HepG2 (cell line): ENCODE results near the gene ZC3H7B. TPM values are rescaled to one million over a fixed set of nuclear protein-coding genes. Genes with fewer than 3 reads are reported as not detected.

Experiments used
- ATRX ChIP-seq: sonication (generic); formaldehyde crosslinking; IDR thresholded peaks from 2 replicates; pipeline ENCODE4 v1.4.0; 2020; ENCODE audit warnings: missing genetic modification reagents, borderline replicate concordance
- KDM2A ChIP-seq: sonication (generic); formaldehyde crosslinking; IDR thresholded peaks from 2 replicates; pipeline ENCODE4 v1.4.0; 2020; ENCODE audit warnings: low read depth, missing genetic modification reagents, borderline replicate concordance
- MTF2 ChIP-seq: sonication (generic); formaldehyde crosslinking; IDR thresholded peaks from 2 replicates; pipeline ENCODE4 v1.5.0; 2020; ENCODE audit warnings: missing genetic modification reagents, borderline replicate concordance
- SIX1 ChIP-seq: sonication (generic); formaldehyde crosslinking; IDR thresholded peaks from 2 replicates; pipeline ENCODE4 v1.4.0; 2020; ENCODE audit warnings: missing genetic modification reagents, borderline replicate concordance
- STAT5B ChIP-seq: sonication (generic); formaldehyde crosslinking; IDR thresholded peaks from 2 replicates; pipeline ENCODE4 v1.4.0; 2020; ENCODE audit warnings: missing genetic modification reagents
- U2AF2 ChIP-seq: fragments of 200-400 bp; formaldehyde crosslinking; IDR thresholded peaks from 2 replicates; pipeline ENCODE4 v1.6.1; 2017; ENCODE audit warnings: low read depth, mild to moderate bottlenecking, low read length
- ZBTB1 ChIP-seq: sonication (generic); formaldehyde crosslinking; IDR thresholded peaks from 2 replicates; pipeline ENCODE4 v1.4.0; 2020; ENCODE audit warnings: missing genetic modification reagents, borderline replicate concordance
- ZFYVE20 ChIP-seq: sonication (generic); formaldehyde crosslinking; IDR thresholded peaks from 2 replicates; pipeline ENCODE4 v1.8.0; 2023; ENCODE audit warnings: low read depth, mild to moderate bottlenecking, moderate library complexity, missing genetic modification reagents, borderline replicate concordance
- ZNF326 ChIP-seq: sonication (generic); formaldehyde crosslinking; IDR thresholded peaks from 2 replicates; pipeline ENCODE4 v1.4.0; 2020; ENCODE audit warnings: missing genetic modification reagents, borderline replicate concordance
- ZNF350 ChIP-seq: sonication (generic); formaldehyde crosslinking; IDR thresholded peaks from 2 replicates; pipeline ENCODE4 v1.4.0; 2020; ENCODE audit warnings: mild to moderate bottlenecking, low read depth, missing genetic modification reagents, borderline replicate concordance
- ZNF382 ChIP-seq: sonication (generic); formaldehyde crosslinking; IDR thresholded peaks from 2 replicates; pipeline ENCODE4 v1.5.0; 2020; ENCODE audit warnings: missing genetic modification reagents, mild to moderate bottlenecking, borderline replicate concordance
- polyA plus RNA-seq, 8 experiments: library from polyadenylated mRNA; depleted of rRNA in 3 of 8; stranded (reverse) in 7 of 8; unstranded in 1 of 8; fragments of >200 nt; fragmentation: Illumina TruSeq in 4 of 8; extraction: Trizol in 4 of 8; gene quantifications; 2 replicates each; pipeline versions ENCODE4 v1.2.1 to v1.2.3, GENCODE V29; 2011 to 2016; ENCODE audit warnings: low read depth in 4 of 8, missing spikeins in 1 of 8, mixed read lengths in 1 of 8; ENCODE audit not compliant: insufficient read depth in 1 of 8
- total RNA-seq, 5 experiments: library from RNA; depleted of rRNA; stranded (reverse); fragments of >200 nt; fragmentation: Illumina TruSeq; extraction: Trizol; gene quantifications; 2 replicates each; pipeline ENCODE4 v1.2.3, GENCODE V29; 2016; ENCODE audit warnings: low read depth in 1 of 5
- TF ChIP-seq, protein P1 (sequence below): sonication (generic); formaldehyde crosslinking; IDR thresholded peaks from 2 replicates; pipeline ENCODE4 v1.5.0; 2020; ENCODE audit warnings: mild to moderate bottlenecking, missing genetic modification reagents, borderline replicate concordance
- TF ChIP-seq, protein P2 (sequence below), 2 experiments: sonication (generic) in 1 of 2; formaldehyde crosslinking in 1 of 2; IDR thresholded peaks; 2 replicates each; pipeline versions ENCODE4 v1.4.0 to v1.6.1; 2018 to 2020; ENCODE audit warnings: missing genetic modification reagents in 2 of 2, borderline replicate concordance in 1 of 2, low read depth in 1 of 2, mild to moderate bottlenecking in 1 of 2, missing biosample characterization in 1 of 2
- TF ChIP-seq, protein P3 (sequence below): sonication (generic); formaldehyde crosslinking; IDR thresholded peaks from 2 replicates; pipeline ENCODE4 v1.8.0; 2022; ENCODE audit warnings: missing genetic modification reagents, mild to moderate bottlenecking, borderline replicate concordance
- TF ChIP-seq, protein P4 (sequence below): sonication (generic); formaldehyde crosslinking; IDR thresholded peaks from 2 replicates; pipeline ENCODE4 v1.8.0; 2022; ENCODE audit warnings: low read depth, missing genetic modification reagents
- TF ChIP-seq, protein P5 (sequence below): sonication (generic); formaldehyde crosslinking; IDR thresholded peaks from 2 replicates; pipeline ENCODE4 v1.8.0; 2022; ENCODE audit warnings: missing genetic modification reagents, low read depth, mild to moderate bottlenecking, borderline replicate concordance
- TF ChIP-seq, protein P6 (sequence below): IDR thresholded peaks from 2 replicates; pipeline ENCODE4 v1.6.1; 2016; ENCODE audit warnings: mild to moderate bottlenecking, missing biosample characterization, missing genetic modification reagents

ZC3H7B gene
- total and polyA plus RNA-seq, 2 of the 13 experiments (the other 11 are each of a cell fraction or from before 2014, with no cell fraction given), result 26.4 to 37.2 TPM

GRCh38 chr22:41285820-41286638, 15.3 kb upstream of the ZC3H7B start, which contains the start of gene RANGAP1 (continued):
- TF ChIP-seq, protein P1, sequence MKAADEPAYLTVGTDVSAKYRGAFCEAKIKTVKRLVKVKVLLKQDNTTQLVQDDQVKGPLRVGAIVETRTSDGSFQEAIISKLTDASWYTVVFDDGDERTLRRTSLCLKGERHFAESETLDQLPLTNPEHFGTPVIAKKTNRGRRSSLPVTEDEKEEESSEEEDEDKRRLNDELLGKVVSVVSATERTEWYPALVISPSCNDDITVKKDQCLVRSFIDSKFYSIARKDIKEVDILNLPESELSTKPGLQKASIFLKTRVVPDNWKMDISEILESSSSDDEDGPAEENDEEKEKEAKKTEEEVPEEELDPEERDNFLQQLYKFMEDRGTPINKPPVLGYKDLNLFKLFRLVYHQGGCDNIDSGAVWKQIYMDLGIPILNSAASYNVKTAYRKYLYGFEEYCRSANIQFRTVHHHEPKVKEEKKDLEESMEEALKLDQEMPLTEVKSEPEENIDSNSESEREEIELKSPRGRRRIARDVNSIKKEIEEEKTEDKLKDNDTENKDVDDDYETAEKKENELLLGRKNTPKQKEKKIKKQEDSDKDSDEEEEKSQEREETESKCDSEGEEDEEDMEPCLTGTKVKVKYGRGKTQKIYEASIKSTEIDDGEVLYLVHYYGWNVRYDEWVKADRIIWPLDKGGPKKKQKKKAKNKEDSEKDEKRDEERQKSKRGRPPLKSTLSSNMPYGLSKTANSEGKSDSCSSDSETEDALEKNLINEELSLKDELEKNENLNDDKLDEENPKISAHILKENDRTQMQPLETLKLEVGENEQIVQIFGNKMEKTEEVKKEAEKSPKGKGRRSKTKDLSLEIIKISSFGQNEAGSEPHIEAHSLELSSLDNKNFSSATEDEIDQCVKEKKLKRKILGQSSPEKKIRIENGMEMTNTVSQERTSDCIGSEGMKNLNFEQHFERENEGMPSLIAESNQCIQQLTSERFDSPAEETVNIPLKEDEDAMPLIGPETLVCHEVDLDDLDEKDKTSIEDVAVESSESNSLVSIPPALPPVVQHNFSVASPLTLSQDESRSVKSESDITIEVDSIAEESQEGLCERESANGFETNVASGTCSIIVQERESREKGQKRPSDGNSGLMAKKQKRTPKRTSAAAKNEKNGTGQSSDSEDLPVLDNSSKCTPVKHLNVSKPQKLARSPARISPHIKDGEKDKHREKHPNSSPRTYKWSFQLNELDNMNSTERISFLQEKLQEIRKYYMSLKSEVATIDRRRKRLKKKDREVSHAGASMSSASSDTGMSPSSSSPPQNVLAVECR, result peak; percentile 98
- TF ChIP-seq ZBTB1 (CRISPR knock-in tag) (no peak), KDM2A (CRISPR knock-in tag) (peak; percentile 64), ATRX (CRISPR knock-in tag) (no peak), ZFYVE20 (CRISPR knock-in tag) (0 out of 2 replicates have a peak, but pooled peaks have one; percentile 8), ZNF326 (CRISPR knock-in tag) (no peak), ZNF382 (CRISPR knock-in tag) (no peak), MTF2 (CRISPR knock-in tag) (no peak), U2AF2 (no peak), ZNF350 (CRISPR knock-in tag) (no peak; the same call in none of the 2 replicates), STAT5B (CRISPR knock-in tag) (no peak), SIX1 (CRISPR knock-in tag) (no peak)
- TF ChIP-seq, protein P2, sequence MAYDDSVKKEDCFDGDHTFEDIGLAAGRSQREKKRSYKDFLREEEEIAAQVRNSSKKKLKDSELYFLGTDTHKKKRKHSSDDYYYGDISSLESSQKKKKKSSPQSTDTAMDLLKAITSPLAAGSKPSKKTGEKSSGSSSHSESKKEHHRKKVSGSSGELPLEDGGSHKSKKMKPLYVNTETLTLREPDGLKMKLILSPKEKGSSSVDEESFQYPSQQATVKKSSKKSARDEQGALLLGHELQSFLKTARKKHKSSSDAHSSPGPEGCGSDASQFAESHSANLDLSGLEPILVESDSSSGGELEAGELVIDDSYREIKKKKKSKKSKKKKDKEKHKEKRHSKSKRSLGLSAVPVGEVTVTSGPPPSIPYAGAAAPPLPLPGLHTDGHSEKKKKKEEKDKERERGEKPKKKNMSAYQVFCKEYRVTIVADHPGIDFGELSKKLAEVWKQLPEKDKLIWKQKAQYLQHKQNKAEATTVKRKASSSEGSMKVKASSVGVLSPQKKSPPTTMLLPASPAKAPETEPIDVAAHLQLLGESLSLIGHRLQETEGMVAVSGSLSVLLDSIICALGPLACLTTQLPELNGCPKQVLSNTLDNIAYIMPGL (CRISPR knock-in tag; IDR thresholded peaks at IDR 0.05; ENCODE audit: borderline replicate concordance in 1 of 2, low read depth in 1 of 2), result no peak; a peak in 2 of 4 replicates
- TF ChIP-seq, protein P3, sequence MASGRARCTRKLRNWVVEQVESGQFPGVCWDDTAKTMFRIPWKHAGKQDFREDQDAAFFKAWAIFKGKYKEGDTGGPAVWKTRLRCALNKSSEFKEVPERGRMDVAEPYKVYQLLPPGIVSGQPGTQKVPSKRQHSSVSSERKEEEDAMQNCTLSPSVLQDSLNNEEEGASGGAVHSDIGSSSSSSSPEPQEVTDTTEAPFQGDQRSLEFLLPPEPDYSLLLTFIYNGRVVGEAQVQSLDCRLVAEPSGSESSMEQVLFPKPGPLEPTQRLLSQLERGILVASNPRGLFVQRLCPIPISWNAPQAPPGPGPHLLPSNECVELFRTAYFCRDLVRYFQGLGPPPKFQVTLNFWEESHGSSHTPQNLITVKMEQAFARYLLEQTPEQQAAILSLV (CRISPR knock-in tag), result no peak
- TF ChIP-seq, protein P4, sequence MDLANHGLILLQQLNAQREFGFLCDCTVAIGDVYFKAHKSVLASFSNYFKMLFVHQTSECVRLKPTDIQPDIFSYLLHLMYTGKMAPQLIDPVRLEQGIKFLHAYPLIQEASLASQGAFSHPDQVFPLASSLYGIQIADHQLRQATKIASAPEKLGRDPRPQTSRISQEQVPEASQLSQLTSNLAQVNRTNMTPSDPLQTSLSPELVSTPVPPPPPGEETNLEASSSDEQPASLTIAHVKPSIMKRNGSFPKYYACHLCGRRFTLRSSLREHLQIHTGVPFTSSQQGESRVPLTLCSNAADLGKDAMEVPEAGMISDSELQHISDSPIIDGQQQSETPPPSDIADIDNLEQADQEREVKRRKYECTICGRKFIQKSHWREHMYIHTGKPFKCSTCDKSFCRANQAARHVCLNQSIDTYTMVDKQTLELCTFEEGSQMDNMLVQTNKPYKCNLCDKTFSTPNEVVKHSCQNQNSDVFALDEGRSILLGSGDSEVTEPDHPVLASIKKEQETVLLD (CRISPR knock-in tag), result peak; percentile 48; the same call in 1 of the 2 replicates
- TF ChIP-seq, protein P5, sequence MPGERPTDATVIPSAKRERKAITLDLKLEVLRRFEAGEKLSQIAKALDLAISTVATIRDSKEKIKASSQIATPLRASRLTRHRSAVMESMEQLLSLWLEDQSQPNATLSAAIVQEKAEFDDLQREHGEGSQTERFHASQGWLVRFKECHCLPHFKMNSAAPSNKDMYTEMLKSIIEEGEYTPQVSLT, result no peak
- TF ChIP-seq, protein P6, sequence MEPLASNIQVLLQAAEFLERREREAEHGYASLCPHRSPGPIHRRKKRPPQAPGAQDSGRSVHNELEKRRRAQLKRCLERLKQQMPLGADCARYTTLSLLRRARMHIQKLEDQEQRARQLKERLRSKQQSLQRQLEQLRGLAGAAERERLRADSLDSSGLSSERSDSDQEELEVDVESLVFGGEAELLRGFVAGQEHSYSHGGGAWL (CRISPR knock-in tag), result no peak
